ENCODE measurements around the gene TM9SF1. TPM values are rescaled to one million over a fixed set of nuclear protein-coding genes. Genes with fewer than 3 reads are reported as not detected.

The TM9SF1 gene
- total and polyA plus RNA-seq, 2 of the 13 experiments (the other 11 are each of a cell fraction or from before 2014, with no cell fraction given) = 83.2 to 110 TPM

- TF ChIP-seq TIGD3 (CRISPR knock-in tag; IDR thresholded peaks at IDR 0.05; ENCODE audit: borderline replicate concordance) (0 out of 2 replicates have a peak, but pooled peaks have one; percentile 35), NFIB (CRISPR knock-in tag; IDR thresholded peaks at IDR 0.05; ENCODE audit: borderline replicate concordance) (0 out of 2 replicates have a peak, but pooled peaks have one; percentile 47), ZC3H4 (CRISPR knock-in tag; IDR thresholded peaks at IDR 0.05; ENCODE audit: borderline replicate concordance) (no peak), PAF1 (CRISPR knock-in tag; IDR thresholded peaks at IDR 0.05) (peak; percentile 68), SMC3 (IDR thresholded peaks at IDR 0.05; ENCODE audit: low read length) (no peak)
These were observed 41.6 kb upstream of the TM9SF1 start (continued) for GRCh38 chr14:24236689-24237462.

DNA sequence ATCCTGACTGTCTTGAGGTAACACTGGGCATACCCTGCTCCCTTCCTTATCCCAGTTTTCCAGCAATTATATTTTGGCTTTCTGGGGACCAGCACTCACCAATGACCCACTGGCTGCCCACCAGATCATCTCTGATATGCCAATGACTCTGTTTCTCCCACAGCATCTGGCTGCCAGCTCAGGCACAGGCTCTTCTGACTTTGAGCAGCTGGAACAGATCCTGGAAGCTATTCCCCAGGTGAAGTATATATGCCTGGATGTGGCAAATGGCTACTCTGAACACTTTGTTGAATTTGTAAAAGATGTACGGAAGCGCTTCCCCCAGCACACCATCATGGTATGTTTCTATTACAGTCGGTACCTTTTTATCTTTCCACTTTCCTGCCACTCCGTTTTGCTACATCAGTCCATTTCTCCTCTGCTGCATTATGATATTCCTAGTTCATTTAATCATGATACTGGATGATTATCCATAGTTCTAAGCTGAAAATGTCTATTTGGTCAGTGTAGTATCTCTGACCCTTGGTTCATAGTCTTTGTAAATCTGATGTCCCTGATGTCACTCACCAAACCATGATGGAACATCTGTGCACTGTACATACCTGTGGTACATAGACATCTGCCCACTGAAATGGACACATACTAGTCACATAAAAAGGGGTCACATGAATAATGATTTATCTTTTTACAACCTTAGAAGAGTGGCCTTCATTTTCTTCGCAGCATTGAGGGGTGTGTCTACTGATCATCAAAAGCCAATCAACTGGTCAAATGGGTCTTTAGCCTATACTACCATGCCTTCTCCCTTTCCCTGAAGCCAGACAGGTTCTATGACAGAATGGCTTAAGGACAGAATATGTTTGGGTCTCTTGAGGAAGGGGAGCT lies 40.8 kb upstream of the TM9SF1 start:
- ChIA-PET CTCF (ENCODE audit: low intra/inter-chr PET ratio, low total read pairs) (no interaction called here), POLR2A (interaction anchor here (0.9 to 18.0 kb wide), 11 partner anchors 16 to 178 kb away, joined by 3 to 850 read pairs (median 4); partner anchors contain the start of genes CHMP4A, CIDEB, DCAF11 and DHRS1)
- 97% methylated on average over 5 of the region's 5 CpGs for WGBS (ENCODE audit: low lambda C conversion rate)
- H3K27ac ChIP-seq (ENCODE audit: extremely low read length, insufficient read depth, low read length) = no peak overlapping the region
- H3K4me3 ChIP-seq (replicated peaks in 1 of 3; ENCODE audit: insufficient read depth in 1 of 3, low read depth in 2 of 3, low read length in 3 of 3) = no peak overlapping the region
- H3K36me3 ChIP-seq (replicated peaks in 1 of 2; ENCODE audit: control insufficient read depth in 1 of 2, insufficient read depth in 2 of 2, low read length in 2 of 2) = peaks cover 43 to 69% of the 10 kb centered on the region in 2 experiments
- BruUV-seq (replicated peaks) = no TSS peak
- peaks cover 41% of the 10 kb centered on the region for H3K4me1 ChIP-seq (ENCODE audit: insufficient read depth, low read length)
- H3K9me3 ChIP-seq (ENCODE audit: low read length) = no peaks in the 10 kb centered on the region
- FAIRE-seq (no peak), DNase-seq (ENCODE audit: low spot score) (no peak), ATAC-seq (no peak)
- no peak overlapping the region for H2AFZ ChIP-seq (ENCODE audit: low read length)
- H3K79me2 ChIP-seq (ENCODE audit: insufficient read depth, low read length) = peaks cover 42% of the 10 kb centered on the region
- in situ Hi-C loops (cut with HindIII; ENCODE audit: extremely low pct_ligation_motif_present, low pct_unique_long_range_greater_than_20kb) = no loop called here
- H3K4me2 ChIP-seq (ENCODE audit: low read depth, low read length) = no peak overlapping the region
- H3K27me3 ChIP-seq (ENCODE audit: control insufficient read depth in 1 of 2, insufficient read depth in 2 of 2, low read length in 2 of 2) = peaks cover 0 to 4% of the 10 kb centered on the region in 2 experiments; a peak in 1 of 5 replicates
- peaks cover 7% of the 10 kb centered on the region; the same call in 1 of the 2 replicates for H4K20me1 ChIP-seq (ENCODE audit: insufficient read depth, low read length)
- H3K9ac ChIP-seq (ENCODE audit: insufficient read depth, low read depth, low read length) = no peak overlapping the region
- intact Hi-C loops (cut with micrococcal nuclease; ENCODE audit: unreplicated experiment) = loop anchor here (10.0 kb wide), 1 partner anchor 1189 kb away; no protein-coding TSS in a partner anchor
- TF ChIP-seq ZNF776 (CRISPR knock-in tag; IDR thresholded peaks at IDR 0.05) (no peak), PBX2 (CRISPR knock-in tag; IDR thresholded peaks at IDR 0.05) (no peak), ZNF33A (CRISPR knock-in tag; IDR thresholded peaks at IDR 0.05; ENCODE audit: borderline replicate concordance) (0 out of 2 replicates have a peak, but pooled peaks have one; percentile 50), PAF1 (CRISPR knock-in tag; IDR thresholded peaks at IDR 0.05) (0 out of 2 replicates have a peak, but pooled peaks have one; percentile 45), RBAK (CRISPR knock-in tag; IDR thresholded peaks at IDR 0.05) (no peak), DZIP1 (CRISPR knock-in tag; IDR thresholded peaks at IDR 0.05) (no peak), GMEB1 (CRISPR knock-in tag; IDR thresholded peaks at IDR 0.05; ENCODE audit: borderline replicate concordance) (0 out of 2 replicates have a peak, but pooled peaks have one; percentile 36)
